Activated CD8-positive, alpha-beta memory T cell treated with anti-CD3 and anti-CD28 coated beads for 48 hours (primary cell): ENCODE measurements around the gene AEN.
"Not testable (repeated sequence)": the region's sequence is repeated elsewhere in the genome, so short reads cannot be mapped to it uniquely, and the experiment has no call there.

Experiments
- DNase-seq, 3 experiments: peaks; one replicate each; pipeline ENCODE4 v3.0.0-alpha.2; 2020; ENCODE audit warnings: low read depth in 2 of 3, low spot score in 2 of 3

The AEN gene

GRCh38 chr15:88630798-88631463 is 9.8 kb downstream of the AEN start:
- no peak for DNase-seq

GRCh38 chr15:88631464-88632028 is 10.4 kb downstream of the AEN start:
- DNase-seq = no peak

GRCh38 chr15:88632797-88633196 is 11.7 kb downstream of the AEN start:
- not testable (repeated sequence) for DNase-seq

- DNase-seq = no peak
These were observed 13.3 kb downstream of the AEN start for GRCh38 chr15:88634449-88634848.

GRCh38 chr15:88635318-88635717 is 14.2 kb downstream of the AEN start:
- DNase-seq = no peak

GRCh38 chr15:88636050-88636449 is 14.9 kb downstream of the AEN start:
- DNase-seq = no peak

GRCh38 chr15:88636654-88637053 is 15.5 kb downstream of the AEN start:
- no peak for DNase-seq

- no peak for DNase-seq
These were observed 16.3 kb downstream of the AEN start for GRCh38 chr15:88637436-88637835.

- DNase-seq = no peak
These were observed 16.9 kb downstream of the AEN start for GRCh38 chr15:88637841-88638625.

GRCh38 chr15:88638626-88639372 is 17.7 kb downstream of the AEN start, which contains the start of gene ISG20:
Gene ISG20 (plus strand): TSS chr15:88639016. CDS start chr15:88639367, 351 bp downstream.
- peak; percentile 58 to 90 (median 82) for DNase-seq

- no peak for DNase-seq
These were observed 20.9 kb downstream of the AEN start for GRCh38 chr15:88641959-88642452.

- not testable (repeated sequence) for DNase-seq
These were observed 21.4 kb downstream of the AEN start for GRCh38 chr15:88642514-88642913.

GRCh38 chr15:88644741-88645140 is 23.6 kb downstream of the AEN start:
- no peak for DNase-seq

- DNase-seq = no peak
These were observed 24.3 kb downstream of the AEN start for GRCh38 chr15:88645171-88646087.

- DNase-seq = no peak
These were observed 24.9 kb downstream of the AEN start for GRCh38 chr15:88646088-88646405.

GRCh38 chr15:88646951-88647350 is 25.8 kb downstream of the AEN start:
- DNase-seq = no peak

GRCh38 chr15:88647351-88648105 is 26.4 kb downstream of the AEN start:
- DNase-seq = no peak

- DNase-seq = no peak
These were observed 27.4 kb downstream of the AEN start for GRCh38 chr15:88648357-88649214.

GRCh38 chr15:88649286-88649733 is 28.2 kb downstream of the AEN start:
- peak in 2 of 3 experiments; percentile 58 to 67 for DNase-seq
